T-cell (primary cell): Measurements from ENCODE around the gene BNIP2. TPM values are rescaled to one million over a fixed set of nuclear protein-coding genes. Genes with fewer than 3 reads are reported as not detected.

ENCODE experiments used
- ATAC-seq, 4 experiments: fragments of 200-7000 bp in 3 of 4; fragments of 150-1000 bp in 1 of 4; cut with Tn5 transposase; replicated peaks in 1 of 4; 1 replicate in 3 of 4; 2 replicates in 1 of 4; pipeline ENCODE4 v1.10.0; 2021; ENCODE audit warnings: moderate library complexity in 3 of 4, mild to moderate bottlenecking in 2 of 4, moderate number of reproducible peaks in 1 of 4
- CTCF ChIA-PET, 2 donors: fragments of 300-600 bp; sonication (Branson Sonifier 250); formaldehyde crosslinking; loops; one replicate each; lab custom pipeline; 2022; ENCODE audit warnings: antibody characterized with exemption in 2 of 2; lab: Charles Lee
- POLR2A ChIA-PET, 2 donors: fragments of 300-600 bp; sonication (Branson Sonifier 250); formaldehyde crosslinking; loops; one replicate each; lab custom pipeline; 2022; ENCODE audit warnings: antibody characterized with exemption in 2 of 2; lab: Charles Lee
- DNase-seq, 35 experiments: peaks; one replicate each; pipeline versions ENCODE4 v3.0.0 to v3.0.0-alpha.2; 2013 to 2023
- H3K27ac ChIP-seq: one replicate; pipeline ENCODE4 v1.5.1; 2013; ENCODE audit warnings: low read length
- H3K27me3 ChIP-seq, 2 experiments: replicated peaks in 1 of 2; 1 replicate in 1 of 2; 2 replicates in 1 of 2; pipeline versions ENCODE4 v1.6.1 to v1.7.0; 2013; ENCODE audit warnings: low read length in 1 of 2, mixed read lengths in 1 of 2; ENCODE audit not compliant: control insufficient read depth in 2 of 2, insufficient read depth in 2 of 2; ENCODE audit errors: extremely low read depth in 1 of 2
- H3K36me3 ChIP-seq, 2 donors: 1 replicate in 1 of 2; 2 replicates in 1 of 2; pipeline versions ENCODE4 v1.6.1 to v1.7.0; 2013; ENCODE audit warnings: low read length in 1 of 2; ENCODE audit not compliant: control insufficient read depth in 2 of 2, insufficient read depth in 1 of 2; ENCODE audit errors: extremely low read depth in 1 of 2
- H3K4me1 ChIP-seq, 2 experiments: 1 replicate in 1 of 2; 2 replicates in 1 of 2; pipeline versions ENCODE4 v1.6.1 to v1.7.0; 2013; ENCODE audit warnings: low read length in 2 of 2, mixed read lengths in 1 of 2; ENCODE audit not compliant: insufficient read depth in 2 of 2, control insufficient read depth in 1 of 2; ENCODE audit errors: extremely low read depth in 1 of 2
- H3K4me3 ChIP-seq, 2 donors: 1 replicate in 1 of 2; 2 replicates in 1 of 2; pipeline versions ENCODE4 v1.5.1 to v1.7.0; 2013; ENCODE audit warnings: mild to moderate bottlenecking in 2 of 2, low read length in 1 of 2, moderate library complexity in 1 of 2; ENCODE audit not compliant: control insufficient read depth in 1 of 2; ENCODE audit errors: extremely low read depth in 1 of 2
- H3K9me3 ChIP-seq: 2 replicates; pipeline ENCODE4 v1.7.0; 2013
- H3K27ac Mint-ChIP-seq, 2 donors: one replicate each; pipeline ENCODE4 v1.8.0; 2020 to 2021; ENCODE audit warnings: mild to moderate bottlenecking in 2 of 2, mixed read lengths in 2 of 2
- H3K27me3 Mint-ChIP-seq, 2 donors: one replicate each; pipeline ENCODE4 v1.8.0; 2021 to 2022; ENCODE audit warnings: mixed read lengths in 2 of 2
- H3K36me3 Mint-ChIP-seq: one replicate; pipeline ENCODE4 v1.8.0; 2021; ENCODE audit warnings: mixed read lengths
- H3K4me1 Mint-ChIP-seq, 3 donors: one replicate each; pipeline ENCODE4 v1.8.0; 2020 to 2022; ENCODE audit warnings: mixed read lengths in 3 of 3, mild to moderate bottlenecking in 1 of 3
- H3K4me3 Mint-ChIP-seq, 3 donors: one replicate each; pipeline ENCODE4 v1.8.0; 2020 to 2022; ENCODE audit warnings: mild to moderate bottlenecking in 3 of 3, mixed read lengths in 3 of 3, moderate library complexity in 3 of 3
- H3K9me3 Mint-ChIP-seq, 3 donors: one replicate each; pipeline ENCODE4 v1.8.0; 2020 to 2022; ENCODE audit warnings: mixed read lengths in 3 of 3
- WGBS: methylation state at CpG from one replicate; pipeline ENCODE4 v1.1.5; 2013; ENCODE audit warnings: missing lambda C conversion rate; ENCODE audit not compliant: insufficient coverage; 5-methylcytosine and 5-hydroxymethylcytosine counted together
- total RNA-seq, 35 experiments: library from RNA in 6 of 35; stranded (reverse) in 6 of 35; fragments of 120-200 nt in 1 of 35; gene quantifications; one replicate each; pipeline versions ENCODE4 v1.2.1 to v1.2.4 and lab custom pipeline; 2013 to 2026

BNIP2 gene
- total RNA-seq, 5 donors from 2014 or later (not counting 1 experiment from before 2014, with no cell fraction given): 71.5 to 96.5 (median 79.5) TPM

GRCh38 chr15:59722037-59722436 lies 32.9 kb upstream of the BNIP2 start:
- Mint-ChIP-seq H3K4me3 (no peak overlapping the region), H3K27ac (no peak overlapping the region), H3K27me3 (no peaks in the 10 kb centered on the region), H3K4me1 (peaks cover 0 to 2% (median 2%) of the 10 kb centered on the region in 3 donors), H3K36me3 (no peaks in the 10 kb centered on the region), H3K9me3 (no peaks in the 10 kb centered on the region)
- DNase-seq (no peak), ATAC-seq (no peak)
- no peak overlapping the region for H3K4me3 ChIP-seq
- ChIA-PET POLR2A (no interaction called here), CTCF (interaction anchor here in 1 of 2 donors (0.6 to 0.8 kb wide), 2 partner anchors 284 to 605 kb away, joined by 3 to 4 read pairs; no protein-coding TSS in a partner anchor)
- H3K9me3 ChIP-seq: no peaks in the 10 kb centered on the region
- H3K4me1 ChIP-seq: no peaks in the 10 kb centered on the region
- H3K27me3 ChIP-seq: no peaks in the 10 kb centered on the region
- no peak overlapping the region for H3K27ac ChIP-seq
- 89% methylated on average over 5 of the region's 7 CpGs for WGBS
- no peaks in the 10 kb centered on the region for H3K36me3 ChIP-seq

- no peaks in the 10 kb centered on the region for H3K36me3 Mint-ChIP-seq
- Histone ChIP-seq H3K9me3 (no peaks in the 10 kb centered on the region), H3K27me3 (no peaks in the 10 kb centered on the region), H3K4me1 (no peaks in the 10 kb centered on the region), H3K4me3 (no peak overlapping the region), H3K27ac (no peak overlapping the region), H3K36me3 (no peaks in the 10 kb centered on the region)
- no peak overlapping the region for H3K4me3 Mint-ChIP-seq
- ChIA-PET CTCF (no interaction called here), POLR2A (interaction anchor here in 1 of 2 donors (0.5 kb wide), 1 partner anchor 285 kb away, joined by 3 read pairs; no protein-coding TSS in a partner anchor)
- no peaks in the 10 kb centered on the region for H3K27me3 Mint-ChIP-seq
- no peak overlapping the region for H3K27ac Mint-ChIP-seq
- DNase-seq (no peak), ATAC-seq (no peak)
- H3K4me1 Mint-ChIP-seq: peaks cover 0 to 2% (median 2%) of the 10 kb centered on the region in 3 donors
- WGBS: 86% methylated on average over 1 of the region's 2 CpGs
- no peaks in the 10 kb centered on the region for H3K9me3 Mint-ChIP-seq
These were observed 32.3 kb upstream of the BNIP2 start for GRCh38 chr15:59721411-59721810.

GRCh38 chr15:59713177-59713576 lies 24.1 kb upstream of the BNIP2 start:
- Mint-ChIP-seq H3K4me1 (no peaks in the 10 kb centered on the region), H3K27ac (no peak overlapping the region), H3K36me3 (no peaks in the 10 kb centered on the region), H3K4me3 (no peak overlapping the region), H3K27me3 (peaks cover 3 to 5% of the 10 kb centered on the region in 2 donors), H3K9me3 (peaks cover 0 to 4% (median 0%) of the 10 kb centered on the region in 3 donors)
- no peaks in the 10 kb centered on the region for H3K4me1 ChIP-seq
- no peaks in the 10 kb centered on the region for H3K9me3 ChIP-seq
- no peak overlapping the region for H3K27ac ChIP-seq
- ATAC-seq: no peak
- no CpG with 5 or more reads among the region's 3 CpGs for WGBS
- ChIA-PET POLR2A (no interaction called here), CTCF (interaction anchor here in 1 of 2 donors (0.6 kb wide), 1 partner anchor 660 kb away, joined by 5 read pairs; no protein-coding TSS in a partner anchor)
- DNase-seq: no peak
- H3K27me3 ChIP-seq: peaks cover 0 to 3% of the 10 kb centered on the region in 2 experiments
- H3K36me3 ChIP-seq: no peaks in the 10 kb centered on the region
- H3K4me3 ChIP-seq: no peak overlapping the region

DNA sequence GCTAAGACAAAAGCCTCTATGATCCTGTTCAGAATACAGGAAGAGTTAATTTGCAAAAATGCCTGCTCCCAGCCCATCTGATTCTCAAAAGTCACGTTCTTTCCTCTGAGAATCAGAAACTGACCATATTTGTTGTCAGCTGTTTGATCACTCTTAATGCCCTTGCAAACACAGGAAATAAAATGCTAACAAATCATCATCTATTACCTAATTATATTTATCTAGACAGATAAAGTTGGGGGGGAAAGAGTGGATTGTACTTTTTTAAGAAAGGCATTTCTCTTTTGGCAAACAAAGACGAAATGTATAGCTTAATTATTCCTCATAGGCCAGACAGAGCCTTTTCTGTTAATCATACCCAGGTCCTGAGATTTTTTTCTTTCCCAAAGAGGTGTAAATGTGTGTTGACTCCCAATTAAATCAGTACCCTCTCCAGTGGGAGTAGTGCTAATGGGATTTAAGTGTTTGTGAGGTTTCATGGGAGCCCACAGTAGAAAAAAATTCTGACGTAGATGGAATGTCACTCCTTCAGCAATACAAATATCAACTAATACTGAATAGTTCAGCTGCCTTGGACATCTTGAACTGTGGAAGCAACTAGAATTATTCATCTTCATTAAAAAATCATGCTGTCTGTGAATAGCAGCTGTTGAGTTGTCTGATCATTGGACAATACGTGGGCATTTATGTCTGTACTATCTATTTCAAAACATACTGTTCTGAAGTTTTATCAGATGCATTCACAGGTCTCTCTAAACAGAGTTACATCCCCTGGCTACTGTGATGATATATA lies 22.5 kb upstream of the BNIP2 start:
- ATAC-seq: no peak
- Mint-ChIP-seq H3K4me3 (no peak overlapping the region), H3K27ac (no peak overlapping the region), H3K4me1 (no peaks in the 10 kb centered on the region), H3K36me3 (no peaks in the 10 kb centered on the region), H3K9me3 (peaks cover 0 to 4% (median 0%) of the 10 kb centered on the region in 3 donors), H3K27me3 (peaks cover 3 to 5% of the 10 kb centered on the region in 2 donors)
- DNase-seq: no peak
- Histone ChIP-seq H3K4me3 (no peak overlapping the region), H3K4me1 (no peaks in the 10 kb centered on the region), H3K36me3 (no peaks in the 10 kb centered on the region), H3K9me3 (peaks cover 2% of the 10 kb centered on the region), H3K27me3 (peaks cover 0 to 3% of the 10 kb centered on the region in 2 experiments), H3K27ac (no peak overlapping the region)
- ChIA-PET CTCF (interaction anchor here in 1 of 2 donors (1.3 kb wide), 1 partner anchor 14 kb away, joined by 4 read pairs; no protein-coding TSS in a partner anchor), POLR2A (no interaction called here)
- no CpG with 5 or more reads among the region's 4 CpGs for WGBS

DNA sequence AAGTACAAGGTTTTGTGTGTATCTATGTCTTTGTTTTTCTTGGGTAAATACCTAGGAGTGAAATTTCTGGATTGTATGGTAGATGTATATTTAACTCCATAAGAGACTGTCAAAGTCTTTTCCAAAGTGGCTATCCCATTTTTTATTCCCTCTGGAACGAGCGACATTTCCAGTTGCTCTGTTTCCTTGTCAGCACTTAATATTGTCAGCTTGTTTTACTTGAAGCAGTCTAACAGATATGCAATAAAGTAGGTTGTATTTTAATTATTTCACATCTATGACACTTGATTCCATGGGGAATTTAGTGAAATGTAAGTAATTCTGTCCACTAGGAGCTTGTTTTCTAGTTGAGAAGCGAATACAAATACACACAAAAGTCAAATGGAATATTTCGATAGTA lies 18.5 kb upstream of the BNIP2 start:
- ChIA-PET POLR2A (interaction anchor here in 1 of 2 donors (0.7 kb wide), 1 partner anchor 16 kb away, joined by 3 read pairs; no protein-coding TSS in a partner anchor), CTCF (interaction anchor here in 1 of 2 donors (0.5 kb wide), 1 partner anchor 16 kb away, joined by 3 read pairs; no protein-coding TSS in a partner anchor)
- no peak for ATAC-seq

GRCh38 chr15:59703979-59704796 lies 15.1 kb upstream of the BNIP2 start:
- DNase-seq: no peak
- no peak for ATAC-seq
- no peak overlapping the region for H3K27ac Mint-ChIP-seq
- no peaks in the 10 kb centered on the region for H3K36me3 Mint-ChIP-seq
- no peak overlapping the region for H3K4me3 Mint-ChIP-seq
- POLR2A ChIA-PET: no interaction called here
- H3K4me3 ChIP-seq: no peak overlapping the region
- peaks cover 0 to 4% (median 0%) of the 10 kb centered on the region in 3 donors for H3K9me3 Mint-ChIP-seq
- no CpG with 5 or more reads among the region's 6 CpGs for WGBS
- no peaks in the 10 kb centered on the region for H3K4me1 ChIP-seq
- no peaks in the 10 kb centered on the region for H3K27me3 ChIP-seq
- no peak overlapping the region for H3K27ac ChIP-seq
- H3K27me3 Mint-ChIP-seq: peaks cover 2 to 3% of the 10 kb centered on the region in 2 donors
- H3K4me1 Mint-ChIP-seq: no peaks in the 10 kb centered on the region
- CTCF ChIA-PET: no interaction called here
- H3K9me3 ChIP-seq: peaks cover 2% of the 10 kb centered on the region
- H3K36me3 ChIP-seq: no peaks in the 10 kb centered on the region

More for the DNA sequence above, 18.5 kb upstream of the BNIP2 start:
- no CpG with 5 or more reads among the region's 4 CpGs for WGBS
- Histone ChIP-seq H3K27ac (no peak overlapping the region), H3K9me3 (peaks cover 2% of the 10 kb centered on the region), H3K4me1 (no peaks in the 10 kb centered on the region), H3K4me3 (no peak overlapping the region), H3K36me3 (no peaks in the 10 kb centered on the region), H3K27me3 (no peaks in the 10 kb centered on the region)
- H3K27me3 Mint-ChIP-seq: no peaks in the 10 kb centered on the region
- H3K27ac Mint-ChIP-seq: no peak overlapping the region
- H3K4me1 Mint-ChIP-seq: no peaks in the 10 kb centered on the region
- no peak for DNase-seq
- peaks cover 0 to 4% (median 0%) of the 10 kb centered on the region in 3 donors for H3K9me3 Mint-ChIP-seq
- no peaks in the 10 kb centered on the region for H3K36me3 Mint-ChIP-seq
- no peak overlapping the region for H3K4me3 Mint-ChIP-seq
